Femur (tissue), 1 donor: Measurements from ENCODE around the gene FAM50A.
"Not testable (repeated sequence)": the region's sequence is repeated elsewhere in the genome, so short reads cannot be mapped to it uniquely, and the experiment has no call there.

Experiments used
- DNase-seq: peaks from one replicate; pipeline ENCODE4 v3.0.0-alpha.2; 2017

Gene FAM50A, protein sequence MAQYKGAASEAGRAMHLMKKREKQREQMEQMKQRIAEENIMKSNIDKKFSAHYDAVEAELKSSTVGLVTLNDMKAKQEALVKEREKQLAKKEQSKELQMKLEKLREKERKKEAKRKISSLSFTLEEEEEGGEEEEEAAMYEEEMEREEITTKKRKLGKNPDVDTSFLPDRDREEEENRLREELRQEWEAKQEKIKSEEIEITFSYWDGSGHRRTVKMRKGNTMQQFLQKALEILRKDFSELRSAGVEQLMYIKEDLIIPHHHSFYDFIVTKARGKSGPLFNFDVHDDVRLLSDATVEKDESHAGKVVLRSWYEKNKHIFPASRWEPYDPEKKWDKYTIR

DNA sequence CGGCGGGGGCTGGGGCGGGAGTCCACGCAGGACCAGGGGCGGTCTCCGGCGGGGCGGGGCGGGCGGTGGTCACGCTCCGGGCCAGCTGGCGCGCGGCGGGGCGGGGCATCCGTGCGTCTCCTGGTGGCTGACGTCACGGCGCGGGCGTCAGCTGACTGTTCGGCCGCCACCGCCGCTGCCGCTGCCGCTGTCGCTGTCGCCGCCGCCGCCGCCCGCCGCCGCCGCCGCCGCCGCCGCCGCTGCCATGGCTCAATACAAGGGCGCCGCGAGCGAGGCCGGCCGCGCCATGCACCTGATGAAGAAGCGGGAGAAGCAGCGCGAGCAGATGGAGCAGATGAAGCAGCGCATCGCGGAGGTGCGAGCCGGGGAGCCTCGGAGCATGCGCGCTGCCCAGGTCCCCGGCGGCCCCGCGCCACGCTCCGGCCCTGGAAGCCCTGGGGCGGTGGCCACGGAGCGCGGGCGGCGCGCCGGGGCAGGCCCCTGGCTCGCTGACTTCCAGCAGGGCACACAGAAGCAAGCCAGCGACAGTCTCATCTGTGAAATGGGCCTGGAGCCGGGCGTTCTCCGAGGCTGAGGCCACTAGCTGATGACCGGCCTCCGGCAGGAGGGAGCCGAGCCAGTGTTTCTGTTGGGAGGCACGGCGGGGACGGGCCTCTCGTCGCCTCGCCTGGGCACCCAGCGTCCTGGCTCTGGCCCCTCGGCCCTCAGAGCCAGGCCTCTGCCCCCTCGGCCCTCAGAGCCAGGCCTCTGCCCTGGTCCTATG, at the start of gene FAM50A:
TSS of gene FAM50A (plus strand) at position 150 of the 763 bp plus-strand sequence. CDS start at position 245, 95 bp downstream.
- peak; percentile 86 for DNase-seq

DNA sequence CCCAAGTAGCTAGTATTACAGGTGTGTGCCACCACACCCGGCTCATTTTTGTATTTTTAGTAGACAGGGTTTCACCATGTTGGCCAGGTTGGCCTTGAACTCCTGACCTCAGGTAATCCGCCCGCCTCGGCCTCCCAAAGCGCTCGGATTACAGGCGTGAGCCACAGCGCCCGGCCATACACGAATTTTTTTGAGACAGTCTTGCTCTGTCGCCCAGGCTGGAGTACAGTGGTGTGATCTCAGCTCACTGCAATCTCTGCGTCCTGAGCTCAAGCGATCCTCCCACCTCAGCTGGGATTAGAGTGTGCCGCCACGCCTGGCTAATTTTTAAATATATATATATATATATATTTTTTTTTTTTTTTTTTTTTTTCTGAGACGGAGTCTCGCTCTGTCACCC, 47.6 kb upstream of the FAM50A start:
- not testable (repeated sequence) for DNase-seq

DNA sequence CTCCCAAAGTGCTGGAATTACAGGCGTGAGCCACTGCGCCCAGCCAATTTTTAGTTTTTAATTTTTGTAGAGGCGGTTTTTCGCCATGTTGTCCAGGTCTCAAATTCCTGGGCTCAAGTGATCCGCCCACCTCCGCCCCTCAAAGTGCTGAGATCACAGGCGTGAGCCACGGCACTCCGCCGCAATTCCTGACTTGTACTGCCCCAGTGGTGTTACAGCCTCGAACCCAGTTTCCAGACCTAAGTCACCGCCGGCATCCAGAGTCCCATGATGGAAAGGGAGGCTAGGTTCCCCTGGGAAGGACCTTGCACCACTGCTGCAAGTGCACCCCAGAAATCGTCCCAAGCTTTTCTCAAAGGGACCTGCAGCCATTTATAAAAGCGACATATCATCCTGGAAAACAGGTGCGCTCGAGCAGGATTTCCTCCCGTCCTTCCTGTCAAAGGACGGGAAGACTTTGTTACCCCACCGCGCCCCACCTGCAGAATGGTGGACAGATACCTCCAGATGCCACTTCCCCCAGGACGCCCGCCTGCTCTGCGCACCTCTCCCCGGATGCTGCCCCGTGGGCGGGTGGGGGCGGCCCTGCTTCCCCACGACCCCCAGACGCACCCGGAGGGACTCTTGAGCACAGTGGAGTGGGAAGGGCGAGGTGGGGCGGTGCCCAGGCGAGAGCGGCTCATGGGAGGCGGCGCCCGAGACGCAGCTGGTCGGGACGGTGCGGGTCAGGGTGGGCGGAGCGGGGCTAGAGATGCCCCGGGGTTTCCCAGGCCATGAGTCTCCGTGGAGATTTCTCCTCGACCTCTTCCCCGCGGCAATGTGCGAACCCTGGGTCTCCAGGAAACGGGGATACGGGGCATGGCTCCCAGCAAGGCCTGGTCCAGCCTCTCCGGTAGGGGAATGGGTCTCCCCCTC, 46.7 kb upstream of the FAM50A start:
- DNase-seq, result peak; percentile 84

DNA sequence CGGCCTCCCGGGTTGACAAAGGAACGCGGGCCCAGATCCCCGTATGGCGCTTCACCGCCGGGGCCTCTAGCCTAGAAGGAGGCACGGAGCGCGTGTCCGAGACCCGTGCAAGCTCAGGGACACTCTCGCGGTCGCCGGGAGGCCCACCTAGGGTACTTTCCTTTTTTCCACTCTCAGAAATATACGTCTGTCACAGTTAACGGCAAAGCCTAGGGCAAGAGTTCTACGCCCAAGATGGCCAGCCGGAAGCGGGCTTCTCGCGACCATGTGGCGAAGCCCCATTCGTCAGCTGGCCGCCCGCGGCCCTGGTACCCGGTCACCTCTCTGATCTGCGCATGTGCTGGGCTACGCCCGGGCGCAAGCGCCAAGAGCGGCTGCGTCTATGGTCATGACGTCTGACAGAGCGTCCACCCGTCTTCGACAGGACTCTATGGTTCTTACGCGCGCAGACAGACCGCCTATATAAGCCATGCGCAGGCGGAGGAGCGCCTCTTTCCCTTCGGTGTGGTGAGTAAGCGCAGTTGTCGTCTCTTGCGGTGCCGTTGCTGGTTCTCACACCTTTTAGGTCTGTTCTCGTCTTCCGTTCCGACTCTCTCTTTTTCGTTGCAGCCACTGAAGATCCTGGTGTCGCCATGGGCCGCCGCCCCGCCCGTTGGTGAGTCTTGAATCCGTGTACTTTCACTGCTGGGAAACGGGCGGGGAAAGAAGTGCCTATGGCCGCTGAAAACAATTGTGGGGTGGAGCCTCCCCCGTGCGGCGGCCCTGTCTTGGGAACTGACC, 45.9 kb upstream of the FAM50A start, which contains the start of gene RPL10:
TSS of gene RPL10 (plus strand) at position 490 of the 780 bp plus-strand sequence. CDS start at position 633, 143 bp downstream.
- peak; percentile 97 for DNase-seq

DNA sequence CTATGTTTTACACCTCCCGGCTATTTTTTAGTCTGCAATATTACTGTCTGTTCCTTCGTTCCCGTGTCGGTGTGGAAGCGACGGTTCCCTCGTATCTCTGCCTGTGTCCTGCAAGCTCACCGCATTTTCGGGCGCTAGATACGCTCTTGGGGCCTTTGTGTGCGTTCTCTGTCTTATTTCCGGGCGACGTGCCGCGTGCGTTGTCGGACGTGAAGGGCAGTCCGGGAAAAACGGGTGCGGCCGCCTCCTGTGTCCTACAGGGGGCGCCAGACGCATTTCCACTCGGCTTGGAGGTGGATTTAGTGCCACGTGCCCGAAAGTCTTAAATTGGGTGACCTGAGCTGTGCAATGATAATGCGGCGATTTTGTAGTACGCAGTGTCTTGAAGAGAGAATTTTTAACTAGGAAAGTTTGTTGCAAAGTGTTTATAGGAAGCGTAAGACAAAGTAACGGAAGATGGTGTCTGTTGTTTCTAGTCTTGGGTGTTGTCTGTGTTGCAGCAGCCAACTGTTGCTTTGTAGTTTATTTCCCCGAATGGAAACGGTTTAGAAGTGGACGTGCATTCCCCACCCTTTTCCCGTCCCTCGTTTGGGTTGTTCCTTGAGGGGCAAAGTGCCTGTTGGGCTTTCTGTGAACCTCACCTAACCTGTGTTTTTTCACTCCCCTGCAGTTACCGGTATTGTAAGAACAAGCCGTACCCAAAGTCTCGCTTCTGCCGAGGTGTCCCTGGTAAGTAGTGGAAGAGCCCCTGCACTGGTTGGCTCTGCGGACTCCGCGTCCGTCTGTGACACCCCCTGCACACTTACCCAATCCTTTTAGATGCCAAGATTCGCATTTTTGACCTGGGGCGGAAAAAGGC, 45.0 kb upstream of the FAM50A start:
- peak; percentile 92 for DNase-seq

DNA sequence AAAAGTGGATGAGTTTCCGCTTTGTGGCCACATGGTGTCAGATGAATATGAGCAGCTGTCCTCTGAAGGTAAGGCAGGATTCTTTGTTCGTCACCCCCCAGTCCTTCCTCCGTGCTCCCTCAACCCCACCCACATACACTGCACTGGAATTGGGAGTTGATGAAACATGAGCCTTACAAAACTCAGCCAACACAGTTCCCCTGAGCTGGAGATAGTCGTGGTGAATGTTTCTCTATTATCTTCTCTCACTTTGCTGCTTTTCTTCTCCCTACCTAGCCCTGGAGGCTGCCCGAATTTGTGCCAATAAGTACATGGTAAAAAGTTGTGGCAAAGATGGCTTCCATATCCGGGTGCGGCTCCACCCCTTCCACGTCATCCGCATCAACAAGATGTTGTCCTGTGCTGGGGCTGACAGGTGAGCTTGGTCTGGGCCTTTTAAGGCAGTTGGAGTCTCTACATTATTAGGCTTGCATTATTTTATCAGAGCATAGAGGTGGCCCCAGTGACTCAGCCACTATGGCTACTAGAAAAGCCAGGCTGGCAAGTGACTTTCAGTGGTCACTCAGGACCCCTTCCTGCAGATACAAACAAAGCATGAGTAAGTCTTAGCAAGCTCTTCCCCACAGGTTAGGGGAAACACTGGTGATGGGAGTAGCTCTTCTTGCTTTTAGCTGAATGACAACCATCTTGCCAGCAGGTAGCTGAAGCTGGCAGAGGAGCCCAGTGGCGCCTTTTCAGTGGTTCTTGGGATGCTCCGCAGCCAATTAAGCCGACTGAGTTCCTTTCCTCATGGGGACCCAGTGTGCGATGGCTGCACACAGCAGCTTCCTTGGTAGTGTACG, 44.2 kb upstream of the FAM50A start:
- no peak for DNase-seq

DNA sequence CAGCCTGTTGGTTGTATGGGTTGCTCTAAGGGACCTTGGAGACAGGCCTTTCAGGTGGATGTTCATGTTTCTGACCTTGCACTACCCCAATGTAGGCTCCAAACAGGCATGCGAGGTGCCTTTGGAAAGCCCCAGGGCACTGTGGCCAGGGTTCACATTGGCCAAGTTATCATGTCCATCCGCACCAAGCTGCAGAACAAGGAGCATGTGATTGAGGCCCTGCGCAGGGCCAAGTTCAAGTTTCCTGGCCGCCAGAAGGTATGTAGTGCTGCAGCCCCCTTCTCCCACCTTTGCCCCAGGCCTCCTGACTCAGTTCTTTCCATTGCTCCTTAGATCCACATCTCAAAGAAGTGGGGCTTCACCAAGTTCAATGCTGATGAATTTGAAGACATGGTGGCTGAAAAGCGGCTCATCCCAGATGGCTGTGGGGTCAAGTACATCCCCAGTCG, 43.5 kb upstream of the FAM50A start:
- DNase-seq, result not testable (repeated sequence)

DNA sequence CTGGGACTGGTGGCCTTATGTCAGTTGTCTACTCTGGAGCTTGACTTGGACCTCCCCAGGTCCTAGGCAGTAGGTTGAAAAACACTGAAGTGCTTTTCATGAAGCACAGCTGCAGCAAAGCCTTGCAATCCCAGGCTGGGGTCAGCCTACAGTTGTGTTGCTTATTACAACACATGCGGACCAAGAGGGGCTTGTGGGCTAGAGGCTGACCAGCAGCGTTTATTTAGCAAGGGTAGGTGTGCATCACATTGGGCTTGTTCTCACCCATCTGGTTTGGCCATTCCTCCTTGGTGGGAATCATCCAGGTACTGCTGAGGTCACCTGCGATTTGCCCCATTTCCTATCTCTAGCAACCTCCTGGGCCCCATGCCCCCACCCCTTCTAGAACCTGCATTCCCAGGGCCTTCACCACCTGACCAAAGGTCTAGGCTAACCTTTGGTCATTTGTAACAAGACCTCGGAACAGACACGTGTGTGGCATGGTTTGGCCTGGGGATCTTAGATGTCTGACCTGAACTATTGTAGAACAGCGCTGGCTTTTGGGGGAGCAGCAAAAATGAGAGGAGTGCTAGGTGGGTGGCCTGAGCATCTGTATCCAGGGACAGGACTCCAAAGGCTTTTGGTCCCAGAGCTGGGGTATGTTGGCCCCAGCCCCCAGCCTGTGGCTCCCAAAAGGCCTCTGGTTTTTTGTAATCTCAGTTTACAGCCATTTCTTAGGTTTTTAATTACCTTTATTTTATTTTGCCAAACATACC, 42.7 kb upstream of the FAM50A start:
- no peak for DNase-seq

DNA sequence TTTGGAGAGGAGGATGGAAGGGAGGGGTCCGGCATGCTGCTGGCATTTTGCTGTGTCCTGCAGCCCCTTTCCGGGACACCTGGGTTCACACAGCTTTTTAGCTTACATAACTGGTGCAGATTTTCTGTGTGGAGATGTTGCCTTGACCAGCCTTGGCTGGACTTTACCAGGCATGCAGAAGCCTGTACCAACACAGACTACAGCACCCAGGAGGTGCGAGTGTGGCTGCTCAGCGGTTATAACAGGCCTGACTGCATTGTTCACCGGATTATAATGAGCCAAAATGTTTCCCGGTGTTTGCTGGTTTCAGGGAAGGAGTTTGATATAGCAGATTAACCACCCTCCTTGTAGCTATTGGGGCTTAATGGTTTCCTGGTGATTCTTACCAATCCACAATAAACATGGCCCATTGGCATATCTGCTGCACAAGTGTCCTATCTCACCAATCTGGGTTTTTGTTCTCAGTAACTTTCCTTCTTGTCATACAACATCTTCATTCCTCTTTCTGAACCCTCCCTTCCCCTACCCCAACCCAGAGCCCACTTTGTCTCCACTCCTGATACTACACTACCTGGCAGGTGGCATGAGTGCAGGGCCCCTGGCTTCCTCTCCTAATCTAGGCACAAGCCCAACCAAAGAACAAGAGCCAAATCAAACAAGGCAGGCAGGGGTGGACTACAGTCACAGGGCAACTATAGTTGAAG, 41.9 kb upstream of the FAM50A start:
- no peak for DNase-seq

DNA sequence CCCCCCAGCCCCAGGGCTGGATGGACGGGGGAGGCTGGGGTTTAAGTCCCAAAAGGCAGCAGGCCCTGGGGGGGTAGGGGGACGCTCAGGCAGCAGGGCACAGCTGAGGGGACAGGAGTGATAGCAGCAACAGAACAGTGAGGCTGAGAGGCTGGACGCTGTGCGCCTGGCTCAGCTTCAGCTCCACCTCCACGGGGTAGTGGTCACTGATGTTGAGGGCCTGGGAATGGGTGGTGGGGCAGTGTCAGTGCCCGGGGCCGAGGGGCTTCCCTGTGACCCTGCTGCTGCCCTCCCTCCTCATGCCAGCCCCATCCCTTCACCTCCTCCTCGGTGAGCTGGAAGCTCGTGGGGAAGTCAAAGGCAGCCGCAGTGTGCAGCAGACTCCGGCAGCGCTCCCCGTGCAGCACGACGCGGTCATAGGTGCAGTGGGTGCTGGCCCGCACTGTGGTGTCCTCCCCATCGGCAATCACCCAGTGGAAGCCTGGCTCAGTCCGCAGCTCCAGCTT, 41.3 kb upstream of the FAM50A start:
- DNase-seq, result no peak

DNA sequence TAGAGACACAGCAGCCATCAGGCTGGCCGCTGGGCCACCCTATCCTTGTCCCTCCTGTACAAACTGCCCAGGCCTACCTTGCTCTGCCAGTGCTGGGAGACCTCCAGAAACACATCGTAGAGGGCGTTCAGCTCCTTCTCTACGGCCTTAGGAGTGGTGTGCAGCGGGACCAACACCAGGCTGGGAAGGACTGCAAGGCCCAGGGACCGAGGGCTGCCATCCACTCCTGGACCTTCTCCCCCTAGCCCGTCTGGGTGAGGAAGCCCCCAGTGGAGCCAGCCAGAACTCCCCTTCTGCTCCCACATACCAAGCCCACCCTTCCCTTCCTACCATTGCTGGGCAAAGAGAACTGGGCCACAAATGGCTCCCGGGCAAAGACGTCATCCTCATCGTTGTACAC, 40.7 kb upstream of the FAM50A start:
- no peak for DNase-seq

DNA sequence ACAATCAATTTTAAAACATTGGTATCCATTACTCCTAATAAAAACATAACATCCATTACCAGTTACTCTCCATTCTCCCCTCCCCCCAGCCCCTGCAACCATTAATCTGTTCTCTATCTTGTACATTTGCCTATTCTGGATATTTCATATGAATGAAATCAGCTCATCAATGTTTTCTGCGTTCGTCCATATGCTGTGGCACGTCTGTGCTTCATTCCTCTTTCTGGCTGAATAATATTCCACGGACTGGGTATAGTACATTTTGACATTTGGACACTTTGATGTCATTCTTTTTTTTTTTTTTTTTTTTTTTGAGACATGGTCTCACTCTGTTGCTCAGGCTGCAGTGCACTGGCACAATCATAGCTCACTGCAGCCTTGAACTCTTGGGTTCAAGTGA, 40.1 kb upstream of the FAM50A start:
- no peak for DNase-seq

DNA sequence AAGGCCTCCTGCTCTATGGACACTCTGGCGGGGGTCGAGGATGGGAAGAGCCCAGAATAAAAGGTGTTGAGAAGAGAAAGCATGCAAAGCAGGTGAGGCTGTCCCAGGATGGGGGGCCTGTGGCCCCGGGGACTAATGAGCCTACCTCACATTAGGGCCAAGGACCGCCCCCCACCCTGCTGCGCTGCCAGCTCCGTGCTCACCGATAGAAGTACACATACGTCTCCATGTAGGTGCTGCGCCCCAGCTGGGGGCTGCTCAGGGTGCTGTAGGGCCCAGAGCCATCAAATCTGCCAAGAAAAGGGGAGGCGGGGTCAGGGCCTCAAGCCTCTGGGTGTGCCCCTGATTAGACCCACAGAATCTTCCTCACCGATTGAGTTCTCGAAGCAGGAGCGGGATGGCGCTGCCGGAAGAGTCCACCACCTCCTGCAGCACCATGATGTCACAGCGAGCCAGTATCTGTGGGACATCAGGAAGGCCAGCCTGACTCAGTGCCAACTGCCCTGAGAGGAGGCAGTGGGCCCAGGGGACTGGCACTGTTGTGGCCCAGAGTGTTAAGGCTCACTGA, 39.2 kb upstream of the FAM50A start:
- no peak for DNase-seq

DNA sequence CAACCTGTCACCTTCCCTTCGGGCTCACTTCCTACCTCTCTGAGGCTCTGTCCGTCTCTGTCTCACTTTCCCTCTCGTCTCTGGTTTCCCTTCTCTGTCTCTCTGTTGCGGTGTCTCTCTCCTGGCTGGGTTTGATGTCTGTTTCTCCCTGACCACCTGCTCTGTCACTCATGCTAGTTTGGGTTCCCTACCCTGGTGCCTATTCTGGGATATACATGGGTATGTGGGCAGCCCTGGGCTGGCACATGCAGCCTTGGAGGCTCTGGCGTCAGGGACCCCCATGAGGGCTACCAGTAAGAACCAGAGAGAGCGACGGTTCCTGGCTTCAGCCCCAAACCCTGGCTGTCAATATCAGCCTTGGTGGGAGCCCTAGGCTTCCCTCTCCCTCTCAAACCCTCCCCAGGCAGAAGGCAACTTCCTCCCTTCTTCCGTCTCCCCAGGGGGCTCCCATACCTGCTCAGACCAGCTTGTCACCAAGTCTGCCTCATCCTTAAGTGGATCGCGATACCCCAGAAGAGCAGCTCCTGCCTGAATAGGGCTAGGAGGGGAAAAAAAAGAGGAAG, 35.2 kb upstream of the FAM50A start:
- DNase-seq, result no peak

DNA sequence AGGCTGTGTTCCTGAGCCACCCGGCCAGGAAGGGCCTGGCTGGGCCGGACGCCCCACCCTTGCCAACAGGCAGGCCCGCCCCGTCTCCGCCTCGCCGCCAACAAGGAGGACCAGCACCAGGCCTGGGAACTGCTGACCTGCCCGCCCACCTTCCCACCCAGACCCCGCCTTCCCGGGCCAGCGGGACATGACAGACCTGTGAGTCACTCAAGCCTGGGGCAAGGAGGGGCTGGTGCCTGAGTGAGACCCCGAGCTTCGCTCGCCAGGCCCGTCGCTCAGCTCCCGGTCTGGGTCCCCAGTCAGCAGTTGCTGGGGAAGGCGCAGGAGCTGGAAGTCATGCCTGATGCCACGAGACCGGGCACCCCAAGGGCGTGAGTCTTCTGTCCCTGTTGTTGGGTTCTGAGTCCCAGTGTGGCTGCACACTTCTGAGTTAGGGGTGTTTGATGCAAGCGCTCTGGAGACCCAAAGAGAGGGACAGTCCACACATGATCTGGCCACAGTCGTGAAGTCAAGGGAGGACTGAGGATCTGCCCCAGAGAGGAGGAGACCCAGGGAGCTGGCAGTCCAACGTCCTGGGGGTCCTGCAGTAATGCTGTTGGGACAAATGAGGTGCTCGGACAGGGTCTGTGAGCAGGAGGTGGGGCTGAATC, 34.6 kb upstream of the FAM50A start, which contains the start of gene DNASE1L1:
TSS of gene DNASE1L1 (minus strand) at position 33 of the 650 bp plus-strand sequence. CDS start 3,686 bp downstream, outside the sequence.
- peak; percentile 83 for DNase-seq

DNA sequence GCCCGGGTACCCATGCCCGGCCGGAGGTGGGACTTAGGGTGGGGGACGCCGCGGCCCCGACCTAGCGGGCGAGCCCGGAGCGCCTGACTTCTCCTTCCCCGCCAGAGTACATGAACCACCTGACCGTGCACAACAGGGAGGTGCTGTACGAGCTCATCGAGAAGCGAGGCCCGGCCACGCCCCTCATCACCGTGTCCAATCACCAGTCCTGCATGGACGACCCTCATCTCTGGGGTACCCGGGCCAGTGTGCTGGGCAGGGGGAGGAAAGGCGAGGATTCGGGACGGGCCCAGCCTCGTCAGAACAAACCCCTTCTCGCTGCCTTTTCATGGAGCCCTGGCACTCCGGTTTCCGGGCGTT, 32.0 kb upstream of the FAM50A start:
- DNase-seq, result peak; percentile 74

DNA sequence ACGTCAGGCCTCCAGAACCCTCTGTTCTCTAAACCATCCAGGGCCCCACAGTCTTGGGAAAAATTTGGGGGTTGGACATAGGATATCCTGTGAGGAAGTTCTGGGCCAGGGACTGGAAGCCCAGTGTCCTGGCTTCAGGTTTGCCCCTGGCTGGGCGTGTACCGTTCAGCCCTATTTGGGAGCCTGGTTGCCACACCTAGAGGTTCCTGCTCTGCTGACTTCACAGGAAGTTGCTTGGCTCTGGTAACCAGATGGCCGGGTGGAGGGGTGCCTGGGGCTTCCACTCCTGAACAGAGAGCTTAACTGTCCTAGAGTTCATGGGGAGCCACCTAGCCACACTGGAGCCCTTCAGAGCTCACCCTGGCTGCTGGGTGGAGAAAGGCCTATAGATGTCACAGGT, 31.5 kb upstream of the FAM50A start:
- no peak for DNase-seq
